GM18508 (cell line): ENCODE results near the gene OXER1.
"Not testable (repeated sequence)": the region's sequence is repeated elsewhere in the genome, so short reads cannot be mapped to it uniquely, and the experiment has no call there.

Experiments used
- ATAC-seq: cut with Tn5 transposase; IDR thresholded peaks from one replicate; pipeline ENCODE4 v1.9.1; 2021; ENCODE audit warnings: moderate number of reproducible peaks; ENCODE audit not compliant: insufficient read depth, unreplicated experiment

OXER1 gene

GRCh38 chr2:42754776-42755140 is 9.2 kb downstream of the OXER1 start:
- no peak for ATAC-seq

DNA sequence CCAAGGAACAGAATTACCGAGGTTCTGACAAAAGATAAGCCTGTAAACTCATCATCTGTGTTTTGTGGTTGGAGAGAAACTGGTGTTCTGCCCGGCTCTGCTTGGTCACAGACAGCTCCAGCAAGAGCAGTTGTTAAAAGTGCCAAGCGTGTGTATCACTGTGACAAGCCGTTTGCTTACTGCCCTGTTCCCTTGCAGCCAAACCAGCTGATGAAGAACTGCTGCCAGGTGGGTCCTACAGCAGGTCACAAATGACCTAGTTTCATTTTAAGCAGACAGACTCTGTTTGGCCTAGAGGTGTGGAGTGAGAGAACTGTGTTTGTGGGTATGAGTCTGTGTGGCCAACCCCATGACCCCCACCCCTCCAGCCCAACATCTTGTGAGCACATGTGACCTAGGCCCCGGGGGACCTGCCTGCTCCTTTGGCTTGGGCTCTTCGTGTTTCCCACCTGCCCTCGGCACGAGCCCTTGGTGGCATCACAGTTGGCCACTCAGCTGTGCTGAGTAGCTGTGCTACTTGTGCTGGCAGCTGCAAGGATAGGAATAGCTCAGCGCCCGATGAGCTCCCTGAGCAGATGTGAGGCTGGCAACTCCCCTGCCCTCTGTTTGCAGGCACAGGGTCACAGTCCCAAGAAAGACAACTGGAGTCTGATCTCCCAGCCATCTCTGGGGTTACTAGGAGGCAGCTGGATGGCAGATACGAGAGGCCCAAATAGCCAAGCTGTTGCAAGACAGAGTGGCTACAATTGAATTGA is 9.7 kb downstream of the OXER1 start:
- peak; percentile 52 for ATAC-seq

GRCh38 chr2:42752816-42753813 is 10.8 kb downstream of the OXER1 start:
- ATAC-seq: no peak

DNA sequence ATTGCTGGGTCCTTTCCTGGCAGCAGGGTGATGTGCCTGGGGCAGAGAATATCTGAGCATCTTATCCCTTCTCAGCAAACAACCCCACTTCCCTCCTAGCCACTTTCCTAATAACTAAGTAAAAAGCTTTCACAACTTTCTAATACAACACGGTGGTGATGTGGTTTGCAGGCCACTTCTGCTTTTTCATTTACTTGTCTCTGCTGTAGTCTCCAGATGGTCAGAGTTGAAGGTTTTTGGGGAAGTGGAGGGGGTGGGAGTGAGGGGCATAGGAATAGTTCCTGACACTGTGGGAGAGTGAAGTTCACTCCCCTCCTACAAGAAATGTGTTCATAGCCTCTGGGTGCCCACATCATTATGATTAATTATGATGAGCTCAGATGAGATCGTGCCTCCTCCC is 11.6 kb downstream of the OXER1 start:
- ATAC-seq: peak; percentile 71

DNA sequence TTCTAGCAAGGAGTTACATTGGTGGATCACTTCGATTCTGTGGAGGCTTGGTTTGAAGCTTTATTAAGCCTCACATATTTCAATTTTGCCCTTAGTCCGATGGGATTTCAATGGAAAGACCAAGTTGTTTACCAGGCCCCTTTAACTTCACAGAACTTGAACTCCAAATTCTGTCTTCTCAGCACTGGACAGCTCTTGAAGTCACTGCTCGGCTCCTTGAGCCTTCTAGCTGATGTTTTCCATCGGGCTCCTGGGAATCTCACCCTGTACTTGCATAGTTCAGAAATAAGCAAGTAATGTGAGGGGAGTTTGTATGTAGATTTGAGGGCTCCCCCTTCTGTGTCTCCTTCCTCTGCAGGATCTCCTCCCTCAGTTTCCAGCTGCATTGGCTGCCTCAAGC is 15.1 kb downstream of the OXER1 start:
- no peak for ATAC-seq

GRCh38 chr2:42747422-42747821 is 16.5 kb downstream of the OXER1 start:
- no peak for ATAC-seq

- no peak for ATAC-seq
Measured at GRCh38 chr2:42744545-42745082, 19.3 kb downstream of the OXER1 start.

DNA sequence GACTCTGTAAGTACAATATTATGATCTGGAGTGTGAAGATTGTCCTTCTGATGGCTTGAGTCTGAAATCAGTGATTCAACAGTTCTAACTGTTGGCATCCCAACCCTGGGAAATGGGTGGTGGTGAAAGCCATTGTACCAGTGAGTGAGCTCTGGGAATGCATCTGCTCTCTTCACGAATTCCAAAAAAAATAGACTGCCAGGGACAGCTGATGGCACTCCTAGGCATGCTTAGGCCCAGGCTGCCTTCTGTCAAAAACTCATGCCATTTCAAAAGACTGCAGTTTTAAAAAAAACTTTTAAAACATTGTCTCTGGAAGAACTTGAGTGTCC is 20.3 kb downstream of the OXER1 start:
- no peak for ATAC-seq

DNA sequence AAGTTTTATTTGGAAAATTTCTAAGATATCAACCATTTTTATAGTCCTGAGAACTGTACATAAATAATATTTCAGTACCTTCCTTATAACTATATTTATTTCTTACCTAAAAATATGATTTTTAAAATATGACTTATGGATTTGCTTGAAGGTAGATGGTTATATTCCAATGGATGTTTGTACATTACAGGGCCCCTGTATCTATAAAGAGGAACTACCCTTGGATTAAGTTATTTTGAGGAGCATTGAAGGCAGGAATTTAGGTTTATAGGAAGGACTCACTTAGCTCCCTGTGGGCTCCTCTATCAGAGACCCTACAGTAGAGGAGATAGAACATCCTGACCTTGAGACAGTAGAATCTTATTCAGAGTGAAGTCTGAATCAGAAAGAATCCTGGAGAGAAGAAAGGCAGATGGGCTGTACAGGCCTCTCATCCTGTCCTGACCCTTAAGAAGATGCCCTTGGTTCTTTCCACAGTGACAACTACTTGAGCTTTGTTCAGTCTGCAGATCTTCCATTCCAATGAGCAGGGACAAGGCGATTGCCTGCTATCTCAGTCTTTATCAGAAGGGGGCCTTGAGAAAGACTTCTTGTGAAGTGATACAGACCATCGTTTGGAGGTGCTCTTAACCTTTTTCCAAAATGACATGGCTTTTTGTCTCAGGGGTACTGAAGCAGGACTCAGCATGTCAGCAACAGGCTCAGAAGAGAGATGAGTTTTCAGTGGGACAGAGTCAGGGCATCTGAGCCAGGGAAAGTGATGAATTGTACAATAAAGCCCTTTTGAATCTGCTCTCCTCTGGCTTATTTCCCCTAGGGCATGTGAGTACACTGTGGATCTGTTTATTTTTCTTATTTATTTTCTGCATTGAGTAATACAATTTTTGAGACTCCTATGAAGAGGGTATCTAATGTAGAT is 20.9 kb downstream of the OXER1 start:
- ATAC-seq: no peak

GRCh38 chr2:42741140-42741539 is 22.8 kb downstream of the OXER1 start:
- no peak for ATAC-seq

GRCh38 chr2:42736598-42737322 is 27.2 kb downstream of the OXER1 start:
- no peak for ATAC-seq

DNA sequence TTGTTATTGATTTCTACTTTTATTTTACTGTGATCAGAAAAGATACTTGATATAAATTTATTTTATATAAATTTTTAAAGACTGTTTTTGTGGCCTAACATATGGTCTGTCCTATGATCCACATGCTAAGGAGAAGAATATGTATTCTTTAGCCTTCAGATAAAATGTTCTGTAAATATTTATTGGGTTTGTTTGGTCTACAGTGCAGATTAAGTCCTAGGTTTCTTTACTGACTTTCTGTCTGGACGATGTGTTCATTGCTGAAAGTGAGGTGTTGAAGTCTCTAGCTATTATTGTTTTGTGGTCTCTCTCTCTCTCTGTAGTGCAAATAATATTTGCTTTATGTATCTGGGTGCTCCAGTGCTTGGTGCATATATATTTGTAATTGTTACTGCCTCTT is 30.1 kb downstream of the OXER1 start:
- no peak for ATAC-seq

GRCh38 chr2:42731316-42731715 is 32.6 kb downstream of the OXER1 start:
- not testable (repeated sequence) for ATAC-seq

GRCh38 chr2:42726680-42727079 is 37.3 kb downstream of the OXER1 start:
- no peak for ATAC-seq

GRCh38 chr2:42725657-42726056 is 38.3 kb downstream of the OXER1 start:
- ATAC-seq: no peak

- no peak for ATAC-seq
Measured at GRCh38 chr2:42724886-42725285, 39.0 kb downstream of the OXER1 start.

DNA sequence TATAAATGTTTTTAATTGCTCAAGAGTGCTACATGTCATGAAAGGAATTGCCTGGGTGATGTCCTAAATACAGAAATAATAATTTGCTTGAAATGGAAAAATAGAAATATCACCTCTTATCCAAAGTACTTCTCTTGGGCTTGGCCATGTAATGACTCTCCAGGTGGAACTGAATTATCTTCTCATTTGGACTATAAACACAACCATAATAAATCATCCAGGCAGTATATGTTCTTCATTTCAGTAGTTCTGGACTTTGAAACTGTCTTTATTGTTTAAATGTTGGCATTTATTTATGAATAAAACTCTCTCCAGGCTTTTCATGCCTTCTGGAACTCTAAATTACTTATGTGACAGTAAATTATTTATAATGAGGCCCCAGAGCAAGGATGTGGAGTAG is 40.5 kb downstream of the OXER1 start:
- ATAC-seq: no peak

GRCh38 chr2:42722320-42723190 is 41.4 kb downstream of the OXER1 start:
- peak; percentile 80 for ATAC-seq

- ATAC-seq: no peak
Measured at GRCh38 chr2:42721898-42722297, 42.0 kb downstream of the OXER1 start.
